OCI-LY3 (cell line): ENCODE data around the gene USP31.

Experiments used
- H2AFZ ChIP-seq: fragments of 200-600, 300-600 bp; shearing (Covaris generic); 2 replicates; pipeline ENCODE4 v1.6.0; 2014; ENCODE audit warnings: antibody characterized with exemption, low read depth, low read length
- H3K27ac ChIP-seq: fragments of 200-600, 300-600 bp; sonication (generic); 2 replicates; pipeline ENCODE4 v1.5.1; 2014; ENCODE audit warnings: mild to moderate bottlenecking, low read length, moderate library complexity, mixed read lengths
- H3K27me3 ChIP-seq: fragments of 200-600, 300-600 bp; sonication (generic); 2 replicates; pipeline ENCODE4 v1.6.1; 2014; ENCODE audit warnings: low read depth, low read length, mixed read lengths
- H3K36me3 ChIP-seq: fragments of 200-600, 300-600 bp; sonication (generic); replicated peaks from 2 replicates; pipeline ENCODE3; 2014; ENCODE audit warnings: low read depth, low read length, mixed read lengths
- H3K4me1 ChIP-seq: fragments of 300-600, 200-600 bp; sonication (generic); 2 replicates; pipeline ENCODE4 v1.6.1; 2014; ENCODE audit warnings: low read length, mixed read lengths
- H3K4me2 ChIP-seq: fragments of 200-600, 300-600 bp; sonication (generic); 2 replicates; pipeline ENCODE4 v1.6.1; 2014; ENCODE audit warnings: low read length, mixed read lengths
- H3K4me3 ChIP-seq: fragments of 300-600, 200-600 bp; sonication (generic); 2 replicates; pipeline ENCODE4 v1.5.1; 2014; ENCODE audit warnings: antibody characterized with exemption, mild to moderate bottlenecking, low read length, moderate library complexity
- H3K79me2 ChIP-seq: fragments of 300-600, 200-600 bp; shearing (Covaris generic); 2 replicates; pipeline ENCODE4 v1.6.1; 2014; ENCODE audit warnings: mild to moderate bottlenecking, low read length, mixed read lengths
- H3K9ac ChIP-seq: fragments of 300-600, 200-600 bp; shearing (Covaris generic); 2 replicates; pipeline ENCODE4 v1.6.0; 2014; ENCODE audit warnings: mild to moderate bottlenecking, low read length, moderate library complexity
- H3K9me3 ChIP-seq: fragments of 200-600, 300-600 bp; shearing (Covaris generic); 2 replicates; pipeline ENCODE4 v1.6.1; 2014; ENCODE audit warnings: low read length, mixed read lengths; ENCODE audit not compliant: insufficient read depth
- H4K20me1 ChIP-seq: fragments of 200-600, 300-600 bp; sonication (generic); 2 replicates; pipeline ENCODE4 v1.6.1; 2016; ENCODE audit warnings: low read length, mixed read lengths; ENCODE audit not compliant: insufficient read depth
- CTCF ChIP-seq: fragments of 200-600, 300-600 bp; sonication (generic); IDR thresholded peaks from 2 replicates; pipeline ENCODE4 v1.5.1; 2014; ENCODE audit warnings: antibody characterized with exemption, low read length, low read depth
- EZH2phosphoT487 ChIP-seq: fragments of 200-600 bp; shearing (Covaris generic); IDR thresholded peaks from 2 replicates; pipeline ENCODE4 v1.6.1; 2018; ENCODE audit warnings: antibody characterized with exemption, mixed run types, low read depth

Gene USP31

GRCh38 chr16:23175651-23176050 lies 26.4 kb upstream of the USP31 start:
- Histone ChIP-seq H3K27ac (no peak overlapping the region), H3K4me1 (no peaks in the 10 kb centered on the region), H3K9me3 (no peaks in the 10 kb centered on the region), H2AFZ (no peak overlapping the region), H3K4me2 (no peak overlapping the region), H3K36me3 (no peaks in the 10 kb centered on the region), H3K9ac (no peak overlapping the region), H3K4me3 (no peak overlapping the region), H4K20me1 (no peaks in the 10 kb centered on the region), H3K79me2 (no peaks in the 10 kb centered on the region), H3K27me3 (peaks cover 24% of the 10 kb centered on the region; the same call in 1 of the 2 replicates)
- TF ChIP-seq CTCF (no peak), EZH2phosphoT487 (no peak)

- Histone ChIP-seq H3K9ac (no peak overlapping the region), H3K79me2 (no peaks in the 10 kb centered on the region), H3K9me3 (no peaks in the 10 kb centered on the region), H3K4me3 (no peak overlapping the region), H3K4me1 (no peaks in the 10 kb centered on the region), H3K27ac (no peak overlapping the region), H3K4me2 (no peak overlapping the region), H3K36me3 (no peaks in the 10 kb centered on the region), H2AFZ (no peak overlapping the region), H4K20me1 (no peaks in the 10 kb centered on the region), H3K27me3 (peaks cover 29% of the 10 kb centered on the region)
- TF ChIP-seq EZH2phosphoT487, result no peak
- TF ChIP-seq CTCF, result no peak
Measured at GRCh38 chr16:23174622-23175021, 25.4 kb upstream of the USP31 start.

GRCh38 chr16:23172994-23173393 lies 23.7 kb upstream of the USP31 start:
- Histone ChIP-seq H3K27me3 (peaks cover 33% of the 10 kb centered on the region), H3K4me2 (no peak overlapping the region), H3K36me3 (no peaks in the 10 kb centered on the region), H2AFZ (no peak overlapping the region), H3K9ac (no peak overlapping the region), H3K4me3 (no peak overlapping the region), H4K20me1 (no peaks in the 10 kb centered on the region), H3K4me1 (no peaks in the 10 kb centered on the region), H3K27ac (no peak overlapping the region), H3K9me3 (no peaks in the 10 kb centered on the region), H3K79me2 (no peaks in the 10 kb centered on the region)
- no peak for TF ChIP-seq CTCF
- no peak for TF ChIP-seq EZH2phosphoT487

GRCh38 chr16:23172583-23172982 lies 23.3 kb upstream of the USP31 start:
- no peak overlapping the region for H3K4me3 ChIP-seq
- H3K36me3 ChIP-seq, result no peaks in the 10 kb centered on the region
- no peaks in the 10 kb centered on the region for H3K4me1 ChIP-seq
- H3K9ac ChIP-seq, result no peak overlapping the region
- H3K4me2 ChIP-seq, result no peak overlapping the region
- no peak overlapping the region for H3K27ac ChIP-seq
- no peaks in the 10 kb centered on the region for H4K20me1 ChIP-seq
- peaks cover 33% of the 10 kb centered on the region for H3K27me3 ChIP-seq
- no peaks in the 10 kb centered on the region for H3K9me3 ChIP-seq
- H3K79me2 ChIP-seq, result no peaks in the 10 kb centered on the region
- H2AFZ ChIP-seq, result no peak overlapping the region
- TF ChIP-seq CTCF, result no peak
- TF ChIP-seq EZH2phosphoT487, result no peak
